Measurements from ENCODE around the gene MCM5.

DNA sequence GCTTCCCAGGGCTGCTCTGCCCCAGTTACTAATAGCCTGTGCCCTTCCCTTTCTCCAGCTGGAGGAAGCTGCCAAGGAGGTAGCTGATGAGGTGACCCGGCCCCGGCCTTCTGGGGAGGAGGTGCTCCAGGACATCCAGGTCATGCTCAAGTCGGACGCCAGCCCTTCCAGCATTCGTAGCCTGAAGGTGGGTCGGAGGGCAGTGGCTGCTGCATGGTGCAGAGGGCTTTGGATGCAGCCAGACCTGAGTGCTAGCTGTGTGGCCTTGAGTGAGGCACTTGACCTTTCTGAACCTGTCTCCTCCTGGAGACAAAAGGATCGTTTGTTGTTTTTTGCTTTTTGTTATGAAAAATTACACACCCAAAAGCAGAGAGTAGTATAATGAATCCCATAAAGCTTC, 3.4 kb downstream of the MCM5 start:
- TF ChIP-seq, protein P1, sequence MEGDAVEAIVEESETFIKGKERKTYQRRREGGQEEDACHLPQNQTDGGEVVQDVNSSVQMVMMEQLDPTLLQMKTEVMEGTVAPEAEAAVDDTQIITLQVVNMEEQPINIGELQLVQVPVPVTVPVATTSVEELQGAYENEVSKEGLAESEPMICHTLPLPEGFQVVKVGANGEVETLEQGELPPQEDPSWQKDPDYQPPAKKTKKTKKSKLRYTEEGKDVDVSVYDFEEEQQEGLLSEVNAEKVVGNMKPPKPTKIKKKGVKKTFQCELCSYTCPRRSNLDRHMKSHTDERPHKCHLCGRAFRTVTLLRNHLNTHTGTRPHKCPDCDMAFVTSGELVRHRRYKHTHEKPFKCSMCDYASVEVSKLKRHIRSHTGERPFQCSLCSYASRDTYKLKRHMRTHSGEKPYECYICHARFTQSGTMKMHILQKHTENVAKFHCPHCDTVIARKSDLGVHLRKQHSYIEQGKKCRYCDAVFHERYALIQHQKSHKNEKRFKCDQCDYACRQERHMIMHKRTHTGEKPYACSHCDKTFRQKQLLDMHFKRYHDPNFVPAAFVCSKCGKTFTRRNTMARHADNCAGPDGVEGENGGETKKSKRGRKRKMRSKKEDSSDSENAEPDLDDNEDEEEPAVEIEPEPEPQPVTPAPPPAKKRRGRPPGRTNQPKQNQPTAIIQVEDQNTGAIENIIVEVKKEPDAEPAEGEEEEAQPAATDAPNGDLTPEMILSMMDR (IDR thresholded peaks at IDR 0.05) = no peak
- TF ChIP-seq POLR2A (IDR thresholded peaks at IDR 0.05) = no peak
